H1 (cell line): ENCODE results near the gene STK33. TPM values are rescaled to one million over a fixed set of nuclear protein-coding genes. Genes with fewer than 3 reads are reported as not detected.

Experiments used
- CHD1 ChIP-seq: IDR thresholded peaks from 2 replicates; pipeline ENCODE4 v1.6.1; 2012; ENCODE audit warnings: low read depth, low read length, improper control_type of control experiment
- JUND ChIP-seq: IDR thresholded peaks from 2 replicates; pipeline ENCODE4 v1.6.1; 2011; ENCODE audit warnings: mild to moderate bottlenecking, improper control_type of control experiment, low read length
- RBBP5 ChIP-seq: IDR thresholded peaks from 2 replicates; pipeline ENCODE4 v1.7.1; 2012; ENCODE audit warnings: low read depth, mild to moderate bottlenecking, inconsistent platforms, low read length, moderate library complexity, borderline replicate concordance
- RXRA ChIP-seq: IDR thresholded peaks from 2 replicates; pipeline ENCODE4 v1.6.1; 2011; ENCODE audit warnings: low read depth, mild to moderate bottlenecking, low read length, moderate library complexity; ENCODE audit not compliant: insufficient read depth
- SRF ChIP-seq: IDR thresholded peaks from 2 replicates; pipeline ENCODE4 v1.6.1; 2011; ENCODE audit warnings: mild to moderate bottlenecking, low read depth, low read length, moderate library complexity
- polyA plus RNA-seq, 7 experiments: library from polyadenylated mRNA; depleted of rRNA in 3 of 7; stranded (reverse) in 5 of 7; unstranded in 2 of 7; fragments of >200 nt in 5 of 7; fragments of 200-250 nt in 2 of 7; gene quantifications; 1 replicate in 5 of 7; 2 replicates in 1 of 7; 4 replicates in 1 of 7; pipeline versions ENCODE4 v1.2.1 to v1.2.3, GENCODE V29; 2011 to 2013; ENCODE audit warnings: missing spikeins in 2 of 7, mixed read lengths in 2 of 7
- total RNA-seq: library from RNA; stranded (reverse); fragmentation: NEBNext Ultra II Directional; extraction: Animal tissue kit (Norgen Biotek cat#: 25700); gene quantifications from 2 replicates; pipeline ENCODE4 v1.2.1, GENCODE V29; 2021
- TF ChIP-seq, protein P1 (sequence below): IDR thresholded peaks from 2 replicates; pipeline ENCODE4 v1.6.1; 2012; ENCODE audit warnings: low read length, inconsistent platforms

STK33 gene
- total and polyA plus RNA-seq, 2 of the 8 experiments (the other 6 are each of a cell fraction or from before 2014, with no cell fraction given) = 8.8 to 25.1 TPM

DNA sequence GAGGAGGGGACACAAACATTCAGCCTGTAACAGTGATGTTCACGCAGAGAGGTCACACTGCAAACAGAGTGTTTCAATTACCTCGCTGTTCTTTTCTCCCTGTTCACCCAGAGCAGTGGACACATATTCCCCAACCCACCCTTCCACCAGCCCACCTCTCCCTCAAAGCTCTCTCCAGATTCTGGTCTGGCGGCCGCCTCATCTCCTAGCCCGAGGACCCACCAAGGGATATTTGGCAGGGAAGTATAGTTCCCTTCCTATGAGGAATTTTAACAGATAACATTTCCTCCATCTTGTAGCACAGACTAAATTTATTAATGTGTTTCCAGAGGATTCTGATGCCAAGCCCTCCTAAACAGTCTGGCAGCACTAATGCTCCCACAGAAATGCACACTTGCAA is 219.3 kb downstream of the STK33 start (continued):
- TF ChIP-seq RBBP5 (no peak), JUND (no peak), RXRA (no peak), SRF (no peak), CHD1 (no peak)
- TF ChIP-seq, protein P1, sequence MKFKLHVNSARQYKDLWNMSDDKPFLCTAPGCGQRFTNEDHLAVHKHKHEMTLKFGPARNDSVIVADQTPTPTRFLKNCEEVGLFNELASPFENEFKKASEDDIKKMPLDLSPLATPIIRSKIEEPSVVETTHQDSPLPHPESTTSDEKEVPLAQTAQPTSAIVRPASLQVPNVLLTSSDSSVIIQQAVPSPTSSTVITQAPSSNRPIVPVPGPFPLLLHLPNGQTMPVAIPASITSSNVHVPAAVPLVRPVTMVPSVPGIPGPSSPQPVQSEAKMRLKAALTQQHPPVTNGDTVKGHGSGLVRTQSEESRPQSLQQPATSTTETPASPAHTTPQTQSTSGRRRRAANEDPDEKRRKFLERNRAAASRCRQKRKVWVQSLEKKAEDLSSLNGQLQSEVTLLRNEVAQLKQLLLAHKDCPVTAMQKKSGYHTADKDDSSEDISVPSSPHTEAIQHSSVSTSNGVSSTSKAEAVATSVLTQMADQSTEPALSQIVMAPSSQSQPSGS = no peak
- TF ChIP-seq, all 59 proteins: peak for 0
